ENCODE measurements around the gene FER.

DNA sequence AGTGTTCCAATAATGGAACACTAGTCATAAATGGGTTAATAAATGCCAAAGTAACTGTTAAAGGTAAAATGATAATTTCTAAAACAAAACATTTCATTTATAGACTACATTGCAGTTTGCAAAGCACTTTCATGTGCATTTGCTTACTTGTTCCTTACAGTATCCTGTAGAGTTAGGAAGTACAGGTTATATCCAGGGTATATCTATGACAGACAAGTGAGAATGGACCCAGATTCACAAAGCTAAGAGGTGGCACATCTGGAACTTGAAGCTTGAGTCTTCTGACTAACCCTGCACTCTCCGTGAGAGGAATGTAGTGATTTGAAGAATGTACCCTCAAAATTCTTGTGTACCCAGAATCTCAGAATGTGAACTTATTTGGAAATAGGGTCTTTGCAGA, 121.4 kb downstream of the FER start:
- TF ChIP-seq, protein P1, sequence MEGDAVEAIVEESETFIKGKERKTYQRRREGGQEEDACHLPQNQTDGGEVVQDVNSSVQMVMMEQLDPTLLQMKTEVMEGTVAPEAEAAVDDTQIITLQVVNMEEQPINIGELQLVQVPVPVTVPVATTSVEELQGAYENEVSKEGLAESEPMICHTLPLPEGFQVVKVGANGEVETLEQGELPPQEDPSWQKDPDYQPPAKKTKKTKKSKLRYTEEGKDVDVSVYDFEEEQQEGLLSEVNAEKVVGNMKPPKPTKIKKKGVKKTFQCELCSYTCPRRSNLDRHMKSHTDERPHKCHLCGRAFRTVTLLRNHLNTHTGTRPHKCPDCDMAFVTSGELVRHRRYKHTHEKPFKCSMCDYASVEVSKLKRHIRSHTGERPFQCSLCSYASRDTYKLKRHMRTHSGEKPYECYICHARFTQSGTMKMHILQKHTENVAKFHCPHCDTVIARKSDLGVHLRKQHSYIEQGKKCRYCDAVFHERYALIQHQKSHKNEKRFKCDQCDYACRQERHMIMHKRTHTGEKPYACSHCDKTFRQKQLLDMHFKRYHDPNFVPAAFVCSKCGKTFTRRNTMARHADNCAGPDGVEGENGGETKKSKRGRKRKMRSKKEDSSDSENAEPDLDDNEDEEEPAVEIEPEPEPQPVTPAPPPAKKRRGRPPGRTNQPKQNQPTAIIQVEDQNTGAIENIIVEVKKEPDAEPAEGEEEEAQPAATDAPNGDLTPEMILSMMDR (IDR thresholded peaks at IDR 0.05), result no peak
- no peak for TF ChIP-seq POLR2A (IDR thresholded peaks at IDR 0.05)
